HG02884 (cell line): ENCODE measurements around the gene CPA4.

Experiments
- ATAC-seq: cut with Tn5 transposase; IDR thresholded peaks from one replicate; pipeline ENCODE4 v1.9.1; 2021; ENCODE audit warnings: mild to moderate bottlenecking, moderate library complexity; ENCODE audit not compliant: unreplicated experiment

The CPA4 gene

DNA sequence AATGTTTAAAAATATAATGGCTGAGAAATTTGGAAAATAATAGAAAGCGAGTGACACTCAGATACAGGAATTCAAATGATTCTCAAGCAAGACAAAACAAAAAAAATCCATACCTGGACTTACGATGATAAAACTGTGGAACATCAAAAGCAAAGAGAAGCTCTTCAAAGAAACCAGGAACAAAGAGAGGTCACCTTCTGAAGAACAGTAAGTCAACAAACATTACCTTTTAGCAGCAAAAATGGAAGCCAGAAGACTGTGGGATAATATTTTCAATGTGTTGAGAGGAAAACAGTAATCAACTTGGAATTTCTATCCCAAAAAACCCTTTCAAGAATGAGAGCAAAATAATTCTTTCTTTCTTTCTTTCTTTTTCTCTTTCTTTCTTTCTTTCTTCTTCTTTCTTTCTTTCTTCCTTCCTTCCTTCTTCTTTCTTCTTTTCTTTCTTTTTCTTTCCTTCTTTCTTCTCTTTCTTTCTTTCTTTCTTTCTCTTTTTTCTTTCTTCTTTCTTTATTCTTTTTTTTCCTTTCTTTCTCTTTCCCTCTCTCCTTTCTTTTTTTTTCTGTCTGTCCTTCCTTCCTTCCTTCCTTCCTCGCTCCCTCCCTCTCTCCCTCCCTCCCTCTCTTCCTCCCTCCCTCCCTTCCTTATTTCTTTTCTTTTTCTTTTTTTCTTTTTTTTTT is 49.9 kb downstream of the CPA4 start:
- no peak for ATAC-seq

DNA sequence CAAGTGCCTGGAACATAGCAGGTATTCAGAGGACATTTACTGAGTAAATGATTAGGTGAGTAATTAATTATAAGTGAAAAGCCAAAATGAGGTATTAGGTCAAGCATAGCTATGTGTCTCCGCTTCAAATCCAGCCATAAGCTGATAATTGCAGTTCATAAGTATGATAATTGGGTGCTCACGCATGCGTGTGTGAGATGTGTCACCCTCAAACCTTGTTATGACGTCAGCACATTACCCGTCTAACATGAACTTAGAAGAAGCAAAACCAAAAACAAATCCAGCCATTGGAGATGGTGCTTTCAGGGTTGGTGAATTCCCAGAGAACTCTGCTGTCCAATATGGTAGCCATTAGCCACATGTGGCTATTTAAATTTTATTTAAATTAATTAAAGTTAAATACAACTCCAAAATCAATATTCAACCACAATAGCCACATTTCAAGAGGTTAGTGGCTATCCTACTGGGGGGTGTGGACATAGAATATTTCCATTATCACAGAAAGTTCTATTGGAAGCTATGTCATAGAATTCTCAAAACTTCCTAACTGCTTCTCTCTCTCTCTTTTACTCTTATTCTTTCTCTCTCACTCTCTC is 51.4 kb downstream of the CPA4 start, which contains the start of gene CPA5:
CPA5 (plus strand) TSS at position 546 of the 596 bp plus-strand sequence. CDS start 1,670 bp downstream, outside the sequence.
- no peak for ATAC-seq

DNA sequence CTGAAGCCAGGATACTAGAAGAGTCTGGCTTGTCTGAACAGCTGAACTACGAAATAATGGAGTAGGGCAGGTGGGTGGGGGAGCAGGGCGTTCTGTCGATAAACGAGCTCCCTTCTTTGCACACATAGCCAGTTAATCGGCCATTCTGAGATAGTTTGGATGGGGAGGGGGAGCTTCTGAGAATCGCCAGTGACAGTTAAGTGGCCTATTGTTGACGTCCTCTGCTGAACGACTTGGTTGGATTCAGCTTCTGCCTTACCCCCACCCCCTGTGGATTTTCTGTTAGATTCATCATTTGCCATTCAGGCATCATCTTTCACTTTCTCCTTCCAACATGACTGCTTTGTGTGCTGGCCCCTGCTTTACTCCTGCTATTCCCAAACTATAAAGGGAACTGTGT is 52.2 kb downstream of the CPA4 start:
- no peak for ATAC-seq

- ATAC-seq = no peak
Measured at GRCh38 chr7:130345725-130346124, 52.8 kb downstream of the CPA4 start.

- ATAC-seq = no peak
Measured at GRCh38 chr7:130346177-130346905, 53.4 kb downstream of the CPA4 start.

- ATAC-seq = no peak
Measured at GRCh38 chr7:130346941-130347340, 54.0 kb downstream of the CPA4 start.

DNA sequence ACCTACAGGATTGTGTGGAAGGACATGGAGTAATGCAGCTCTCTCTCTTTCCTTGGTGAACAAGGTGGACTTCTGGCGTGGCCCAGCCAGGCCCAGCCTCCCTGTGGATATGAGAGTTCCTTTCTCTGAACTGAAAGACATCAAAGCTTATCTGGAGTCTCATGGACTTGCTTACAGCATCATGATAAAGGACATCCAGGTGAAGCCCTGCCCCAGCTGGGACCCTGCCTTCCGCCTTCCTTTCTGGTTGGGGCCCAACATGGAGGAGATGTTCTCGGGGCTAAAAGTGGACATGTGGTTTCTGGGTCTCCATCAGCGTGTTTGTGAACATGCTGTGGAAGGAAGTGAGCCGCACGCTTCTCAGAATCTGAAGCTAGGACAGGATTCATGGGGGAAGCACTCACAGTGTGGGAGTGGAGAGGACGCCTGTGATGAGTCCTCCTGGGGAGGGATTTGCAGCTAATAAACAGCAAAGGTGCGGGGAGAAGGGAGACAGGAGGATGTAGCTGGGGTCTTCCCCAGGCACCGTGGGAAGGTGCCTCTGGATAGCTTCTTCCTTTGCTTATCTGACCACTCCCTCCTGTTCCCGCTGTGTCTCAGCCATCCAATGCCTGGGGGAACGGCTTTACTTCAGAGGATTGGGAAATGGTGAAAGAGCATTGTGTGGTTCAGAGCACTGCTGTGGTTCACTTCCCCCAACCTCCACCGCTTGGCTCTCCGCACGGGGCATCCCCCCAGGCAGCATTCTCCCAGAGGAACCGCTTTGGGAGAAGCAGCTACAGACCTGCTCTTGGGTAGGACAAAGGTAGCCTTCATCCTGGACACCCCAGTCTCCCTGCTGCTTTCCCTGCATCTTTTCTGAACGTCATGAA is 57.2 kb downstream of the CPA4 start:
- no peak for ATAC-seq

DNA sequence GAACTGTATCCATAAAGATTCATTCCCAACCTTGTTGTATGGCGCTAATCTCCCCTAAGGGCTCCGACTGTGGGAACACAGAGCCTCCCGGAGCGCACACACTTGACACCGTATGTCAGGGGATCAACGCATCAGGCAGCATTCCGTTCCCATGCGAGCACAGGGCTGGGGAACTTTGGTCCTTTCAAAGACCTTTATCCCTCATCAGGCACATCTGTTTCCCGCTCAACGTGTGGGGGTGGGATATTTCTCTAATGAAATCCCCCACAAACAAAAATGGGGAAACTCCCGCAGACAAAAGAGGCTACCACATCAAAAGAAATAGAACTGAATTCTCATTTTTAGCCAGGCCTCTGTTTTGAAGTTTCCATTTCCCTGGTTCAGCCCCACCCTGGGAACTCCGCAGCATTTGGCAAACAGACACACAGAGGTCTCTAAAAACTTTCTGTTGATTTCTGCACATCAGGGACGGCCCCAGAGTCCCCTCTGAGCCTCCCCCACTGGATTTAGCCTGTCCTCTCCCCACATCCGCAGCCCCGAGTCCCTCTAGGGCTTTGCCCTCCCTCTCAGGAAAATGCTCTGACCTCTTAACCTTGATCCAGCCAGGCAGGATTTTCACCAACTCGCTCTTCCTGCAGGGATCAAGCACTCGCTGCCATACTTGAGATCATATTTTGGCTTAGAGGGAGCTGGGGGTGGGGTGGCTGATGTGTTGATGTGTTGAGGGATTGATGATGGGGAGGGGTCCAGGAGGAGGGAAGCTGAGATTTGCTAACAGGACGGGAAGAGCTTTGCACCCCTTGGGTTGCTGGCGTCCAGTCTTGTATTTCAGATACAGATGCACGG is 58.2 kb downstream of the CPA4 start:
- no peak for ATAC-seq

DNA sequence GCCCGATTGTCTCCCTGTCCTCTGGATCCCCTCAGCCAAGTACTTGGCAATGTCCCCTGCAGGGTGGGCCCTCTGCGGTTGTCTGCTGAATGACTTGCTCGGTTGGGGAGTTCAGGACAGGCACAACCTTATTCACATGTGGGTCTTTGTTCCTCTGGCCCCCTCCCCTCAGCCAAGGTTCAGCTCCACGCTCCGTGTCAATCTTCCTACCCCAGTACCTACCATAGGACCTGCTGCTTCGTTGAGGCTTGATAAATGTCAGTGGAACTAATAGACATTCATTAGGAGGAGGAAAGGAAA is 58.8 kb downstream of the CPA4 start:
- ATAC-seq = no peak

DNA sequence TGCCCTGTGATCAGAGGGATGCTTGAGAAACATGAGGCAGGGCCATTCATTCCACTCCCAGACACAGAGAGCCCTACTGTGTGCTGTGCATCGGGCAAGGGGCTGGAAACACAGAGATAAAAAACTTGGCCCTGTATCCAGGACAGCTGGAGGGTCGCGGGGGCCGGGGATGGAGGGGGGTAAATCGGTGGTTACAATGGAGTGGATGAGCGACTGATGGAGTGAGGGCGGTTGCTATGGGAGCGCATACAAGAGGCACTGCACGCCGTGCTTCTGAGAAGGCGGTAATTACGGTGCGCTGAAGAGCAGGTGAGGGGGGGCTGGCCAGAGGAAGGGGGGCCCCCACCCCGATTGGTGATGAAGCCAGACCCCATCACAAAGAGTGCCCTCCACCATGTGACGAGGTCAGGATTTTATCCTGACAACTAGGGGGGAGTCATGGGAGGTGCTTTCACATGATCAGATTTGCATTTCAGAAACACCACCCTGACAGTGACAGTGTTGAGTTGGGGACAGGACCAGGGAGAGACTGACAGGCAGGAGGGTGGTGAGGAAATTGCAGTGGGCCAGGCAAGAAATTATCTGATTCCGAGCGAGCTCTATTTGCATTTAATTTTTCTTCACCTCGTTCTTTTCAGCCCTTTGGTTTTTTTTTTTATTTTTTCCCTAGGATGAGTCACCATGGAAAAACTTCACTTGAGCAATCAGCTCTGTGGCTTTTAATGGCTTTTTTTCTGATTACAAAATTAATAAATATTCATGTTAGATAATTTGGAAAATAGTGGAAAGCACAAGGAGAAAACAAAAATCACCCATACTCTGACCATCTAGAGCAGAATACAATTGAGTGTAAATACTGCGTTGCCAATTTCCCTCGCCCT is 59.5 kb downstream of the CPA4 start:
- no peak for ATAC-seq

DNA sequence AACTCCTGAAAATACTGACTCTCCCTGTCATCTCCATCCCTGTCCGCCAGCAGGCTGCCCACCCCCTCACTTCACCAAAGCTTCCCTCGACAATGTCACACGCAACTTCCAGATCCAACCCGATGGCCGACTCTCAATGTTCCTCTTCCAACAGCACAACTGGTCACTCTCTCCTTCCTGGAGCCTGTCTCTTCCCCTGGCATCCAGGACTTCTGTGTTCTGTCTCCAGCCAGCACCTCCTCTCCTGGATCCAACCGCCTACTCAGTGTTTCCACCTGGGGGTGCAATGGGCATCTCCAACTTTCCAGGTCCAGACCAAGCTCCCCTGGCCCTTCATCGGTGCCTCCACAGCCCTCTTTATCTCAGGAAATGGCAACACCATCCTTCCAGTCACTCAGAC is 60.2 kb downstream of the CPA4 start:
- no peak for ATAC-seq

DNA sequence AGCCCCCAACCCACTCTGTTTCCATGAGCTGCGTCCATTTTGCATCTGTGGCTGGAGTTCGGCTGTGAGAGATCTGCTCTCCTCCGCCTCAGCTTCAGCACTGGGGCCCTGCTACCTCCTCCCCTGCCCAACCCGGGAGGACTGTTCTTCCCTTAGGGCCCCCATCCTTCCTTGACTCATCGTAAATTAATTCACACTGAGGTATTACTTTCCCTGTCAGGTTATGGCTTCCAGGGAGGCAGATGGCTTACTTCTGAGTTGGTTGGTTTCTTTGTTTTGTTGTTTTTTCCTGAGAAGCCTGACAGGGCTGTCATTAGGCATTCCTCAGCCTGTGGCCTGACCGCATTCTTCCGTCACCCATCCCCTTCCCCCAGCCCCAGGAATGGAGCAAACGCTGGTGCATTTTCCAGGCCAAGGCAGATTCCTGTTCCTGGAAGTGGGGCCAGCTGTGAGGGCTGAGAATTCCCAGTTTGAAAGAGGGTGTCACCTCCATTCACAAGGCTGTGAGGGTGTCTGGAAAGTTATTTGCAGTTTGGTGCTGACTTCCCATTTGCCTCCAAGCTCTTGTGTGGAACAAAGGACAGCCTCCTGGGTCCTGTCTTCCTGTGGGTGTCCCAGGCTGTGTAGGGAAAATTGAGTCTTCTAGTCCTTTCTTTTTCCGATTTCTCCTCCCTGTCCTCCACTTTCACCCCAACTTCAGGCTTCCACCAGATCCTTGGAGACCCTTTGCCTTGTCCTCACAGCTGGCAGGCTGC is 63.3 kb downstream of the CPA4 start:
- no peak for ATAC-seq

DNA sequence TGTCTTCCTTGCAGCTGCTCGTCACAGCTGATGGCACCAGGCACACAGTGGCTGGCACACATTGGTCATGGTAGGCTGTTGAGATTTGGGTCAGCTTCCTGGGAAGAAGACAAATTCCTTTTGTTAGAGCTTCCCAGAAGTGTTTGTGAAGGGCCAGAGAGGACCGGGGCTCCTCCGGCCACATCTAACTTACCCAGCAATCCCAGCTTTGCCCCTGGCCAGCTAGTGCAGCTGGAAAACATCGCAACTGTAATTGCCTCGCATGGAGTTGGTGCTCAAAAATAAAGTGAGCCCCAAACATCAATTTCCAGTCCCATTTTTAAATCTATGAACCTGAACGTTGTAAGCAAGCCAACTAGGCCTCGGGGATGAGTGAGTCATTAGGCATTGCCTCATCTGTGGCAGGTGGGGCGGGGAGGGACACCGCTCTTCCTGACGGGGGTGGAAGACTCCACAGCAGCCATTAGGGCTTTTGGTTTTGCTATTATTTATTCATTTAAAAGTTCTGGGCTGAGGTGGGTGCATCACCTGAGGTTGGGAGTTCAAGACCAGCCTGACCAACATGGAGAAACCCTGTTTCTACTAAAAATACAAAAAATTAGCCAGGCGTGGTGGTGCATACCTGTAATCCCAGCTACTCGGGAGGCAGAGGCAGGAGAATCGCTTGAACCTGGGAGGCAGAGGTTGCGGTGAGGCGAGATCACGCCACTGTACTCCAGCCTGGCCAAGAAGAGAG is 64.1 kb downstream of the CPA4 start:
- ATAC-seq = no peak

DNA sequence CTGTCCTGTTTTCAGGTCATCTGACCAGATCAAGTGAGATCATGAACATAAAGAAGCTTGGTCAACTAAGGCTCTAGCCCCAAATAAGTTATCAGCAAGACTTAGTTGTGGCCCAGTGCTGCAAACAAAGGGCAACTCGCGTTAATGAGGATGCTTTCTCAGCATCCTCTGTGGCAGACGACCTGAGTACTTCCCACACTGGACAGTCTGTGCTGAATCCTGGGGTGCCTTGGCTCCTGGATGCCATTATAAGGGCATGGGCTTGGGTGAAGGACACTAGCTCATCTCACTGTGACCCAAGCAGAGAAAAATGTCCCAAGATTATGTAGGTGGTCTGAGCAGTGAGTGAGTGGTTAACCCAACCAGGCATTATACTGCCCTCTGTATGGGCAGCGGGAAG is 65.5 kb downstream of the CPA4 start:
- no peak for ATAC-seq

DNA sequence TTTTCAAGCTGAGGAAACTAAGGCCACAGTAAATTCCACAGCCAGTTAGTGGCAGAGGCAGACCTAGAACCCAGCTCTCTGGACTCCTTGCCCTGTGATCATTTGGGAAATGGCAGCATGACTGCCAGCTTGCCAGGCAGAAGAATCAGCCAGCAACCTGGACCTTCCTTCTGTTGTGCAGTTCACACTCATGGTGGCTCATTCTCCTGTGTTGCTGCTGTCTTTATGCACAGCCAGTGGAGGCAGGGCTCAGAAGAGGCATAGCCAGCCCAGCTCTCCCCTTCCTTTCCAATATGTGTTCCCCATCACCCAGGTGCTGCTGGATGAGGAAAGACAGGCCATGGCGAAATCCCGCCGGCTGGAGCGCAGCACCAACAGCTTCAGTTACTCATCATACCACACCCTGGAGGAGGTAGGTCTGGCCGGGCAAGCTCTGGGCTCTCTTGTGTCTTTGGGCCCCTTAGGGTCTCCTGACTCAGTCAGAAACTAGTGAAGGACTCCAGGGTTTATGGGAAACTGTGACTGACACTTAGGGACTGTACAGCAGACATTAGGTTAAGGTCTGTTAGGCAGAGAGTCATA is 66.4 kb downstream of the CPA4 start:
- ATAC-seq = no peak

DNA sequence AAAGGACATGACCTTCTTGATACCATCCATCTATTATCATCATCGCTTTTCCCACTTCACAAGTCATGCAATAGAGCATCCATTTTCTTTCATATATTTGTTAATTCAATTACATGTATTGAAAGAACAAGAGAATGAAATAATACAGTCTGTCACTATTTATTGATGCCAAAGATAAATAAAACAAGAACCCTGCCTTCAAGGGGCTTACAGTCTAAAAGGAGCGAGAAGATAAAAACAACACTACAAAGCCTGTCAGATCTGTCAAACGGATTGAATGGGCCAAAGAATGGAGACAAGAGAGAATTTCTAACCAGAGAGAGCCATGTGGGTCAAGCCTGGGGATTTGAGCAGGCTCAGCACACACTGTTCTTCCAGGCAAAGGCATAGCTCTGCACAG is 67.6 kb downstream of the CPA4 start:
- ATAC-seq = no peak

DNA sequence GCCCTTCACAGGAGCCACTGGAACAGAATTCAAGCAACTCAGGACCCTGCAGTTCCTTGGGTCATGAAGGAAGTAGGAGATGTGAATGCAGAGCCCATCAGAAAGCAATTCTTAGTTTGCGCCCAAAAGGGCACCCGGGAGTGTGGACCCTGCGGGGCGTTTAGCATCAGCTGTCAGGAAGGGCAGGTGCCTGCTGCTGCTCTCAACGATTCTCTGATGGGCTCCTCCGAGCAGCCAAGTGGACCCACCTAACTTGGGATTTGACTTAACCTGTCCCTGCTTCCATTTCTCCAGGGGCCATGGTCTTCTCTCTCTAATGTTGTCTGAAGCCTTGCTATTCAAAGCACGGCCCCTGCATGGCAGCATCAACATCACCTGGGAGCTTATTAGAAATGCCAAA is 68.7 kb downstream of the CPA4 start:
- ATAC-seq = no peak
